ENCODE measurements around the gene SEMA7A.

Gene SEMA7A

GRCh38 chr15:74387141-74387541 is 46.6 kb downstream of the SEMA7A start:
- no peak overlapping the region for H2AFZ ChIP-seq (ENCODE audit: low read depth, low read length, severe bottlenecking)
- no peaks in the 10 kb centered on the region for H3K36me3 ChIP-seq (ENCODE audit: low read length)
- H3F3A ChIP-seq (ENCODE audit: insufficient read depth) = peaks cover 5% of the 10 kb centered on the region; the same call in 1 of the 2 replicates
- no peaks in the 10 kb centered on the region for H3K9me2 ChIP-seq (replicated peaks; ENCODE audit: insufficient read depth, low read length)
- no peaks in the 10 kb centered on the region for H3K27me3 ChIP-seq (ENCODE audit: low read length)
- TF ChIP-seq CTCF (IDR thresholded peaks at IDR 0.05; ENCODE audit: insufficient read depth, low read length, poor library complexity, severe bottlenecking) (no peak), EZH2phosphoT487 (conservative IDR thresholded peaks at IDR 0.05; ENCODE audit: low read length) (no peak)
- H3K9ac ChIP-seq (ENCODE audit: low read length) = no peak overlapping the region
- H3K9me3 ChIP-seq (ENCODE audit: insufficient read depth, low read length) = no peaks in the 10 kb centered on the region
- no peak overlapping the region for H3K4me2 ChIP-seq (ENCODE audit: low read depth, low read length, poor library complexity, severe bottlenecking)
- no peaks in the 10 kb centered on the region for H3K79me2 ChIP-seq (ENCODE audit: insufficient read depth, low read length)
- no peak overlapping the region for H3K4me3 ChIP-seq (ENCODE audit: insufficient read depth, low read length, poor library complexity, severe bottlenecking)
- no peaks in the 10 kb centered on the region for H4K20me1 ChIP-seq (ENCODE audit: low read depth, low read length)
- H3K27ac ChIP-seq (ENCODE audit: low read depth, low read length) = no peak overlapping the region

GRCh38 chr15:74386496-74387140 is 47.1 kb downstream of the SEMA7A start:
- Histone ChIP-seq H3K36me3 (ENCODE audit: low read length) (no peaks in the 10 kb centered on the region), H3K9me3 (ENCODE audit: insufficient read depth, low read length) (no peaks in the 10 kb centered on the region), H3K4me2 (ENCODE audit: low read depth, low read length, poor library complexity, severe bottlenecking) (no peak overlapping the region), H3K4me3 (ENCODE audit: insufficient read depth, low read length, poor library complexity, severe bottlenecking) (no peak overlapping the region), H3K27ac (ENCODE audit: low read depth, low read length) (no peak overlapping the region), H3K9ac (ENCODE audit: low read length) (no peak overlapping the region), H3K79me2 (ENCODE audit: insufficient read depth, low read length) (no peaks in the 10 kb centered on the region), H3F3A (ENCODE audit: insufficient read depth) (peaks cover 5% of the 10 kb centered on the region; the same call in 1 of the 2 replicates), H3K9me2 (replicated peaks; ENCODE audit: insufficient read depth, low read length) (no peaks in the 10 kb centered on the region), H2AFZ (ENCODE audit: low read depth, low read length, severe bottlenecking) (no peak overlapping the region), H3K27me3 (ENCODE audit: low read length) (no peaks in the 10 kb centered on the region), H4K20me1 (ENCODE audit: low read depth, low read length) (no peaks in the 10 kb centered on the region)
- TF ChIP-seq EZH2phosphoT487 (conservative IDR thresholded peaks at IDR 0.05; ENCODE audit: low read length) = no peak
- TF ChIP-seq CTCF (IDR thresholded peaks at IDR 0.05; ENCODE audit: insufficient read depth, low read length, poor library complexity, severe bottlenecking) = no peak

- H3K9me3 ChIP-seq (ENCODE audit: insufficient read depth, low read length) = no peaks in the 10 kb centered on the region
- no peaks in the 10 kb centered on the region for H3K27me3 ChIP-seq (ENCODE audit: low read length)
- no peak overlapping the region for H3K9ac ChIP-seq (ENCODE audit: low read length)
- TF ChIP-seq EZH2phosphoT487 (conservative IDR thresholded peaks at IDR 0.05; ENCODE audit: low read length) (no peak), CTCF (IDR thresholded peaks at IDR 0.05; ENCODE audit: insufficient read depth, low read length, poor library complexity, severe bottlenecking) (no peak)
- H3K79me2 ChIP-seq (ENCODE audit: insufficient read depth, low read length) = no peaks in the 10 kb centered on the region
- no peaks in the 10 kb centered on the region for H3K36me3 ChIP-seq (ENCODE audit: low read length)
- H3K4me3 ChIP-seq (ENCODE audit: insufficient read depth, low read length, poor library complexity, severe bottlenecking) = no peak overlapping the region
- H3F3A ChIP-seq (ENCODE audit: insufficient read depth) = peaks cover 5% of the 10 kb centered on the region; the same call in 1 of the 2 replicates
- no peaks in the 10 kb centered on the region for H4K20me1 ChIP-seq (ENCODE audit: low read depth, low read length)
- H3K27ac ChIP-seq (ENCODE audit: low read depth, low read length) = no peak overlapping the region
- H3K4me2 ChIP-seq (ENCODE audit: low read depth, low read length, poor library complexity, severe bottlenecking) = no peak overlapping the region
- H2AFZ ChIP-seq (ENCODE audit: low read depth, low read length, severe bottlenecking) = no peak overlapping the region
- H3K9me2 ChIP-seq (replicated peaks; ENCODE audit: insufficient read depth, low read length) = no peaks in the 10 kb centered on the region
Observed at GRCh38 chr15:74385733-74386132, 48.0 kb downstream of the SEMA7A start.
